ENCODE results near the gene TXNDC8. TPM values are rescaled to one million over a fixed set of nuclear protein-coding genes. Genes with fewer than 3 reads are reported as not detected.

TXNDC8 gene
- polyA plus RNA-seq, 3 donors = not detected

GRCh38 chr9:110334871-110335270 lies 2.8 kb downstream of the TXNDC8 start:
- Histone ChIP-seq H3K9me3 (replicated peaks in 1 of 2; ENCODE audit: control insufficient read depth in 1 of 2, insufficient read depth in 1 of 2, low read length in 2 of 2) (no peaks in the 10 kb centered on the region), H3K9ac (ENCODE audit: insufficient read depth, low read length, poor library complexity, severe bottlenecking) (no peak overlapping the region), H2AFZ (ENCODE audit: insufficient read depth, low read depth, low read length, poor library complexity, severe bottlenecking) (no peak overlapping the region), H3K27ac (ENCODE audit: low read depth in 1 of 2, low read length in 2 of 2) (no peak overlapping the region), H3K27me3 (ENCODE audit: control insufficient read depth in 2 of 2, insufficient read depth in 2 of 2, low read length in 2 of 2) (no peaks in the 10 kb centered on the region), H4K20me1 (ENCODE audit: insufficient read depth, low read length) (no peaks in the 10 kb centered on the region), H3K4me1 (ENCODE audit: control insufficient read depth in 1 of 2, insufficient read depth in 2 of 2, low read length in 2 of 2) (peaks cover 20 to 26% of the 10 kb centered on the region in 2 donors), H3K4me2 (replicated peaks; ENCODE audit: extremely low read depth, low read length, poor library complexity, severe bottlenecking) (no peak overlapping the region), H3K36me3 (replicated peaks in 1 of 2; ENCODE audit: control insufficient read depth in 1 of 2, insufficient read depth in 2 of 2, low read length in 2 of 2) (no peaks in the 10 kb centered on the region), H3K4me3 (replicated peaks in 1 of 3; ENCODE audit: low read depth in 2 of 3, low read length in 3 of 3) (no peak overlapping the region), H3K79me2 (ENCODE audit: insufficient read depth, low read length) (no peaks in the 10 kb centered on the region)
- Mint-ChIP-seq H3K4me1 (peaks cover 26% of the 10 kb centered on the region), H3K9me3 (peaks cover 0 to 3% (median 0%) of the 10 kb centered on the region in 7 donors), H3K36me3 (no peaks in the 10 kb centered on the region), H3K27ac (peak overlapping the region in 1 of 7 donors; percentile 72), H3K4me3 (no peak overlapping the region), H3K27me3 (ENCODE audit: low read depth in 3 of 3) (peaks cover 0 to 4% (median 3%) of the 10 kb centered on the region in 3 donors)
- no peak for TF ChIP-seq CTCF (IDR thresholded peaks at IDR 0.05)
- DNase-seq = no peak
- intact Hi-C loops (cut with micrococcal nuclease) = loop anchor here in 1 of 2 donors (10.0 kb wide), 1 partner anchor 80 kb away; the partner anchor contains the start of gene TXN

- Histone ChIP-seq H3K4me2 (replicated peaks; ENCODE audit: extremely low read depth, low read length, poor library complexity, severe bottlenecking) (peak overlapping the region; percentile 48), H2AFZ (ENCODE audit: insufficient read depth, low read depth, low read length, poor library complexity, severe bottlenecking) (peak overlapping the region; percentile 57), H3K4me1 (ENCODE audit: control insufficient read depth in 1 of 2, insufficient read depth in 2 of 2, low read length in 2 of 2) (peaks cover 24 to 30% of the 10 kb centered on the region in 2 donors), H3K27ac (ENCODE audit: low read depth in 1 of 2, low read length in 2 of 2) (no peak overlapping the region), H4K20me1 (ENCODE audit: insufficient read depth, low read length) (no peaks in the 10 kb centered on the region), H3K36me3 (replicated peaks in 1 of 2; ENCODE audit: control insufficient read depth in 1 of 2, insufficient read depth in 2 of 2, low read length in 2 of 2) (no peaks in the 10 kb centered on the region), H3K27me3 (ENCODE audit: control insufficient read depth in 2 of 2, insufficient read depth in 2 of 2, low read length in 2 of 2) (no peaks in the 10 kb centered on the region), H3K4me3 (replicated peaks in 1 of 3; ENCODE audit: low read depth in 2 of 3, low read length in 3 of 3) (peak overlapping the region in 2 of 3 experiments; percentile 9 to 41), H3K9ac (ENCODE audit: insufficient read depth, low read length, poor library complexity, severe bottlenecking) (no peak overlapping the region), H3K9me3 (replicated peaks in 1 of 2; ENCODE audit: control insufficient read depth in 1 of 2, insufficient read depth in 1 of 2, low read length in 2 of 2) (no peaks in the 10 kb centered on the region), H3K79me2 (ENCODE audit: insufficient read depth, low read length) (no peaks in the 10 kb centered on the region)
- WGBS (ENCODE audit: insufficient coverage) = 0% methylated on average over 2 of the region's 4 CpGs
- no peak for DNase-seq
- peak overlapping the region in 6 of 7 donors; percentile 32 to 72 (median 54) for H3K27ac Mint-ChIP-seq
- peaks cover 32% of the 10 kb centered on the region for H3K4me1 Mint-ChIP-seq
- peaks cover 0 to 3% (median 0%) of the 10 kb centered on the region in 7 donors for H3K9me3 Mint-ChIP-seq
- intact Hi-C loops (cut with micrococcal nuclease) = loop anchor here in 1 of 2 donors (10.0 kb wide), 1 partner anchor 79 kb away; the partner anchor contains the start of gene TXN
- peaks cover 0 to 4% (median 3%) of the 10 kb centered on the region in 3 donors for H3K27me3 Mint-ChIP-seq (ENCODE audit: low read depth in 3 of 3)
- H3K4me3 Mint-ChIP-seq = peak overlapping the region; percentile 39 to 74
- H3K36me3 Mint-ChIP-seq = no peaks in the 10 kb centered on the region
- TF ChIP-seq CTCF (IDR thresholded peaks at IDR 0.05) = no peak
Observed at GRCh38 chr9:110334183-110334582, 3.5 kb downstream of the TXNDC8 start.

All from CD14-positive monocyte (primary cell).